GM21515 (cell line): ENCODE results near the gene LRMDA.
"Not testable (repeated sequence)": the region's sequence is repeated elsewhere in the genome, so short reads cannot be mapped to it uniquely, and the experiment has no call there.

Source experiments
- ATAC-seq: cut with Tn5 transposase; IDR thresholded peaks from one replicate; pipeline ENCODE4 v1.9.1; 2021; ENCODE audit not compliant: unreplicated experiment

The LRMDA gene

GRCh38 chr10:75764974-75765788, 333.8 kb downstream of the LRMDA start:
- ATAC-seq, result no peak

GRCh38 chr10:75765789-75766096, 334.3 kb downstream of the LRMDA start:
- ATAC-seq, result no peak

GRCh38 chr10:75766106-75766505, 334.7 kb downstream of the LRMDA start:
- ATAC-seq, result no peak

GRCh38 chr10:75766752-75767151, 335.3 kb downstream of the LRMDA start:
- ATAC-seq, result not testable (repeated sequence)

GRCh38 chr10:75770626-75771081, 339.2 kb downstream of the LRMDA start:
- no peak for ATAC-seq

- ATAC-seq, result no peak
Measured at GRCh38 chr10:75771606-75772005, 340.2 kb downstream of the LRMDA start.

- ATAC-seq, result peak; percentile 67
Measured at GRCh38 chr10:75772153-75772887, 340.9 kb downstream of the LRMDA start.

GRCh38 chr10:75773231-75773780, 341.9 kb downstream of the LRMDA start:
- no peak for ATAC-seq

- ATAC-seq, result no peak
Measured at GRCh38 chr10:75773813-75774782, 342.7 kb downstream of the LRMDA start.

- no peak for ATAC-seq
Measured at GRCh38 chr10:75774783-75775490, 343.5 kb downstream of the LRMDA start.

- ATAC-seq, result no peak
Measured at GRCh38 chr10:75776738-75777504, 345.5 kb downstream of the LRMDA start.

- ATAC-seq, result no peak
Measured at GRCh38 chr10:75778665-75779064, 347.2 kb downstream of the LRMDA start.

GRCh38 chr10:75779276-75779675, 347.9 kb downstream of the LRMDA start:
- no peak for ATAC-seq

- no peak for ATAC-seq
Measured at GRCh38 chr10:75782463-75783248, 351.2 kb downstream of the LRMDA start.

GRCh38 chr10:75788394-75789205, 357.2 kb downstream of the LRMDA start:
- no peak for ATAC-seq

GRCh38 chr10:75793848-75794247, 362.4 kb downstream of the LRMDA start:
- no peak for ATAC-seq

GRCh38 chr10:75801121-75801520, 369.7 kb downstream of the LRMDA start:
- ATAC-seq, result no peak

GRCh38 chr10:75801661-75802060, 370.2 kb downstream of the LRMDA start:
- no peak for ATAC-seq
